Measurements from ENCODE around the gene ZNF839. TPM values are rescaled to one million over a fixed set of nuclear protein-coding genes. Genes with fewer than 3 reads are reported as not detected.
A peak's percentile ranks its signal among the peaks of the same experiment; 100 is the strongest.

Gene ZNF839
- total RNA-seq, 2 experiments from 2014 or later: 15.4 to 16.4 TPM

GRCh38 chr14:102316338-102316742, 3.2 kb upstream of the ZNF839 start:
- ATAC-seq (no peak), DNase-seq (peak; percentile 51)
- CTCF ChIA-PET: interaction anchor here (0.6 to 2.2 kb wide), 9 partner anchors 12 to 276 kb away, joined by 3 to 17 read pairs (median 4); partner anchors contain the start of gene MOK
- H3K9me3 Mint-ChIP-seq (ENCODE audit: low read depth): no peaks in the 10 kb centered on the region
- intact Hi-C loops (cut with DNase I, micrococcal nuclease): loop anchor here (2.0 to 10.0 kb wide), 8 partner anchors 132 to 612 kb away; partner anchors contain the start of genes HSP90AA1 (in 1 of the 2), PPP2R5C (in 1 of the 2) and TRAF3 (in 1 of the 2)
- POLR2A ChIA-PET: interaction anchor here (0.6 kb wide), 3 partner anchors 44 to 457 kb away, joined by 3 to 5 read pairs (median 3); no protein-coding TSS in a partner anchor
- H3K4me1 Mint-ChIP-seq: peaks cover 55% of the 10 kb centered on the region
- H3K27ac Mint-ChIP-seq: peak overlapping the region; percentile 98
- no peaks in the 10 kb centered on the region for H3K36me3 Mint-ChIP-seq (ENCODE audit: low read depth)
- H3K4me3 Mint-ChIP-seq: peak overlapping the region; percentile 92
- H3K27me3 Mint-ChIP-seq: no peaks in the 10 kb centered on the region

GRCh38 chr14:102316743-102317563, 2.6 kb upstream of the ZNF839 start:
- intact Hi-C loops (cut with DNase I, micrococcal nuclease): loop anchor here (1.0 to 10.0 kb wide), 12 partner anchors 132 to 612 kb away; partner anchors contain the start of genes HSP90AA1 (in 2 of the 2), DYNC1H1 (in 1 of the 2), PPP2R5C (in 1 of the 2) and RCOR1 (in 1 of the 2)
- ATAC-seq (peak; percentile 69), DNase-seq (peak; percentile 97)
- peaks cover 61% of the 10 kb centered on the region for H3K4me1 Mint-ChIP-seq
- H3K9me3 Mint-ChIP-seq (ENCODE audit: low read depth): no peaks in the 10 kb centered on the region
- H3K4me3 Mint-ChIP-seq: peak overlapping the region; percentile 92
- CTCF ChIA-PET: interaction anchor here (0.6 to 2.2 kb wide), 15 partner anchors 13 to 610 kb away, joined by 3 to 17 read pairs (median 4); partner anchors contain the start of genes ANKRD9 and MOK
- POLR2A ChIA-PET: interaction anchor here (0.5 to 0.6 kb wide), 4 partner anchors 43 to 456 kb away, joined by 3 to 5 read pairs (median 3); no protein-coding TSS in a partner anchor
- no peaks in the 10 kb centered on the region for H3K36me3 Mint-ChIP-seq (ENCODE audit: low read depth)
- H3K27ac Mint-ChIP-seq: peak overlapping the region; percentile 98
- no peaks in the 10 kb centered on the region for H3K27me3 Mint-ChIP-seq

- Mint-ChIP-seq H3K27me3 (no peaks in the 10 kb centered on the region), H3K27ac (peak overlapping the region; percentile 98), H3K4me3 (peak overlapping the region; percentile 92), H3K36me3 (ENCODE audit: low read depth) (no peaks in the 10 kb centered on the region), H3K9me3 (ENCODE audit: low read depth) (no peaks in the 10 kb centered on the region), H3K4me1 (peaks cover 61% of the 10 kb centered on the region)
- ChIA-PET CTCF (interaction anchor here (0.6 to 2.2 kb wide), 13 partner anchors 13 to 610 kb away, joined by 3 to 17 read pairs (median 4); partner anchors contain the start of genes ANKRD9, CINP, MOK and TECPR2), POLR2A (interaction anchor here (0.9 kb wide), 1 partner anchor 44 kb away, joined by 3 read pairs; no protein-coding TSS in a partner anchor)
- DNase-seq: peak; percentile 76
- intact Hi-C loops (cut with DNase I, micrococcal nuclease): loop anchor here (1.0 to 10.0 kb wide), 14 partner anchors 133 to 1017 kb away; partner anchors contain the start of genes HSP90AA1 (in 2 of the 2), DYNC1H1 (in 1 of the 2), EIF5 (in 1 of the 2) and PPP2R5C (in 1 of the 2)
- peak; percentile 17 for ATAC-seq
Observed at GRCh38 chr14:102317564-102318248, 1.8 kb upstream of the ZNF839 start.

GRCh38 chr14:102318781-102319276, 717 bp upstream of the ZNF839 start:
- peak overlapping the region; percentile 92 for H3K4me3 Mint-ChIP-seq
- ATAC-seq: peak; percentile 3
- peaks cover 1% of the 10 kb centered on the region for H3K36me3 Mint-ChIP-seq (ENCODE audit: low read depth)
- POLR2A ChIA-PET: no interaction called here
- intact Hi-C loops (cut with DNase I, micrococcal nuclease): loop anchor here (1.0 to 10.0 kb wide), 13 partner anchors 43 to 1016 kb away; partner anchors contain the start of genes CINP (in 2 of the 2), TECPR2 (in 2 of the 2), EIF5 (in 1 of the 2) and HSP90AA1 (in 1 of the 2)
- no peaks in the 10 kb centered on the region for H3K9me3 Mint-ChIP-seq (ENCODE audit: low read depth)
- H3K4me1 Mint-ChIP-seq: peaks cover 57% of the 10 kb centered on the region
- no peaks in the 10 kb centered on the region for H3K27me3 Mint-ChIP-seq
- H3K27ac Mint-ChIP-seq: peak overlapping the region; percentile 98
- peak; percentile 41 for DNase-seq
- CTCF ChIA-PET: interaction anchor here (0.6 to 1.9 kb wide), 6 partner anchors 10 to 611 kb away, joined by 3 to 6 read pairs (median 4); partner anchors contain the start of genes CINP and TECPR2

GRCh38 chr14:102320033-102320660, 601 bp downstream of the ZNF839 start:
- DNase-seq (peak; percentile 56), ATAC-seq (no peak)
- H3K4me1 Mint-ChIP-seq: peaks cover 44% of the 10 kb centered on the region
- ChIA-PET CTCF (interaction anchor here (1.2 to 1.3 kb wide), 4 partner anchors 15 to 196 kb away, joined by 4 to 6 read pairs (median 4); partner anchors contain the start of genes CINP, MOK and TECPR2), POLR2A (no interaction called here)
- H3K4me3 Mint-ChIP-seq: peak overlapping the region; percentile 87
- H3K9me3 Mint-ChIP-seq (ENCODE audit: low read depth): no peaks in the 10 kb centered on the region
- peaks cover 1% of the 10 kb centered on the region for H3K36me3 Mint-ChIP-seq (ENCODE audit: low read depth)
- peak overlapping the region; percentile 86 for H3K27ac Mint-ChIP-seq
- H3K27me3 Mint-ChIP-seq: no peaks in the 10 kb centered on the region
- intact Hi-C loops (cut with DNase I, micrococcal nuclease): no loop called here

- no peaks in the 10 kb centered on the region for H3K9me3 Mint-ChIP-seq (ENCODE audit: low read depth)
- POLR2A ChIA-PET: interaction anchor here (0.6 kb wide), 1 partner anchor 1025 kb away, joined by 9 read pairs; no protein-coding TSS in a partner anchor
- H3K4me3 Mint-ChIP-seq: peak overlapping the region; percentile 87
- CTCF ChIA-PET: interaction anchor here (0.5 to 1.2 kb wide), 5 partner anchors 16 to 273 kb away, joined by 3 to 4 read pairs (median 4); partner anchors contain the start of genes CINP, MOK and TECPR2
- peak overlapping the region; percentile 86 for H3K27ac Mint-ChIP-seq
- no peak for ATAC-seq
- intact Hi-C loops (cut with DNase I, micrococcal nuclease): no loop called here
- DNase-seq: no peak
- peaks cover 44% of the 10 kb centered on the region for H3K4me1 Mint-ChIP-seq
- H3K36me3 Mint-ChIP-seq (ENCODE audit: low read depth): peaks cover 1% of the 10 kb centered on the region
- no peaks in the 10 kb centered on the region for H3K27me3 Mint-ChIP-seq
Observed at GRCh38 chr14:102320671-102321455, 1.3 kb downstream of the ZNF839 start.

- H3K27ac Mint-ChIP-seq: no peak overlapping the region
- DNase-seq (no peak), ATAC-seq (no peak)
- H3K27me3 Mint-ChIP-seq: no peaks in the 10 kb centered on the region
- POLR2A ChIA-PET: interaction anchor here (0.6 kb wide), 1 partner anchor 1024 kb away, joined by 9 read pairs; no protein-coding TSS in a partner anchor
- H3K4me3 Mint-ChIP-seq: peak overlapping the region; percentile 87
- CTCF ChIA-PET: interaction anchor here (0.5 to 1.2 kb wide), 8 partner anchors 16 to 373 kb away, joined by 3 to 4 read pairs (median 3); partner anchors contain the start of gene MOK
- peaks cover 5% of the 10 kb centered on the region for H3K36me3 Mint-ChIP-seq (ENCODE audit: low read depth)
- intact Hi-C loops (cut with DNase I, micrococcal nuclease): no loop called here
- H3K9me3 Mint-ChIP-seq (ENCODE audit: low read depth): no peaks in the 10 kb centered on the region
- H3K4me1 Mint-ChIP-seq: peaks cover 36% of the 10 kb centered on the region
Observed at GRCh38 chr14:102321456-102322422, 2.2 kb downstream of the ZNF839 start.

GRCh38 chr14:102323102-102323501, 3.6 kb downstream of the ZNF839 start:
- Mint-ChIP-seq H3K4me1 (peaks cover 27% of the 10 kb centered on the region), H3K9me3 (ENCODE audit: low read depth) (no peaks in the 10 kb centered on the region), H3K27me3 (no peaks in the 10 kb centered on the region), H3K36me3 (ENCODE audit: low read depth) (peaks cover 5% of the 10 kb centered on the region), H3K4me3 (no peak overlapping the region), H3K27ac (no peak overlapping the region)
- ATAC-seq: no peak
- POLR2A ChIA-PET: no interaction called here
- CTCF ChIA-PET: no interaction called here
- peak; percentile 47 for DNase-seq
- intact Hi-C loops (cut with DNase I, micrococcal nuclease): no loop called here

- DNase-seq (no peak), ATAC-seq (no peak)
- ChIA-PET POLR2A (no interaction called here), CTCF (interaction anchor here (0.6 kb wide), 1 partner anchor 110 kb away, joined by 3 read pairs; no protein-coding TSS in a partner anchor)
- Mint-ChIP-seq H3K27ac (no peak overlapping the region), H3K27me3 (no peaks in the 10 kb centered on the region), H3K4me1 (peaks cover 10% of the 10 kb centered on the region), H3K36me3 (ENCODE audit: low read depth) (peaks cover 5% of the 10 kb centered on the region), H3K4me3 (no peak overlapping the region), H3K9me3 (ENCODE audit: low read depth) (no peaks in the 10 kb centered on the region)
- intact Hi-C loops (cut with DNase I, micrococcal nuclease): no loop called here
Observed at GRCh38 chr14:102325791-102326345, 6.3 kb downstream of the ZNF839 start.
